Mesodermal cell (in vitro differentiated cells): ENCODE measurements around the gene SIGLEC14.
"Not testable (repeated sequence)": the region's sequence is repeated elsewhere in the genome, so short reads cannot be mapped to it uniquely, and the experiment has no call there.

Experiments used
- H3K27ac ChIP-seq: 2 replicates; pipeline ENCODE4 v1.7.0; 2013; ENCODE audit warnings: mild to moderate bottlenecking, low read depth, low read length, moderate library complexity; ENCODE audit not compliant: severe bottlenecking
- H3K36me3 ChIP-seq: 2 replicates; pipeline ENCODE4 v1.7.1; 2013; ENCODE audit warnings: mild to moderate bottlenecking, low read length, moderate library complexity; ENCODE audit not compliant: control insufficient read depth, insufficient read depth
- H3K4me1 ChIP-seq: one replicate; pipeline ENCODE4 v1.7.1; 2013; ENCODE audit warnings: mild to moderate bottlenecking, low read length; ENCODE audit not compliant: insufficient read depth, control insufficient read depth, poor library complexity, severe bottlenecking
- H3K4me3 ChIP-seq: 2 replicates; pipeline ENCODE4 v1.7.0; 2013; ENCODE audit warnings: low read length, control low read depth, mild to moderate bottlenecking; ENCODE audit not compliant: insufficient read depth, poor library complexity, severe bottlenecking; ENCODE audit errors: extremely low read depth
- H3K9me3 ChIP-seq: 2 replicates; pipeline ENCODE4 v1.7.1; 2013; ENCODE audit warnings: mild to moderate bottlenecking, low read length, moderate library complexity; ENCODE audit not compliant: control insufficient read depth
- WGBS, 2 experiments: methylation state at CpG; one replicate each; pipeline ENCODE4 v1.1.5; 2013; ENCODE audit warnings: missing lambda C conversion rate in 2 of 2; ENCODE audit not compliant: insufficient coverage in 2 of 2; 5-methylcytosine and 5-hydroxymethylcytosine counted together

Gene SIGLEC14

GRCh38 chr19:51640386-51640785, 6.2 kb downstream of the SIGLEC14 start:
- 100% methylated on average over 2 of the region's 3 CpGs; no CpG with 5 or more reads in 1 of the 2 experiments for WGBS, 2 experiments
- H3K4me3 ChIP-seq = no peak overlapping the region
- H3K9me3 ChIP-seq = peaks cover 5% of the 10 kb centered on the region

GRCh38 chr19:51639916-51640315, 6.7 kb downstream of the SIGLEC14 start:
- peaks cover 5% of the 10 kb centered on the region for H3K9me3 ChIP-seq
- H3K27ac ChIP-seq = no peak overlapping the region
- H3K4me3 ChIP-seq = no peak overlapping the region
- 60% methylated on average over 1 of the region's 4 CpGs; no CpG with 5 or more reads in 1 of the 2 experiments for WGBS, 2 experiments
- no peaks in the 10 kb centered on the region for H3K36me3 ChIP-seq
- no peaks in the 10 kb centered on the region for H3K4me1 ChIP-seq

More at GRCh38 chr19:51640386-51640785, 6.2 kb downstream of the SIGLEC14 start:
- H3K36me3 ChIP-seq = no peaks in the 10 kb centered on the region
- H3K4me1 ChIP-seq = no peaks in the 10 kb centered on the region
- H3K27ac ChIP-seq = no peak overlapping the region

GRCh38 chr19:51637362-51637978, 9.2 kb downstream of the SIGLEC14 start:
- Histone ChIP-seq H3K4me1 (no peaks in the 10 kb centered on the region), H3K36me3 (no peaks in the 10 kb centered on the region), H3K27ac (no peak overlapping the region), H3K9me3 (peaks cover 5% of the 10 kb centered on the region), H3K4me3 (no peak overlapping the region)
- WGBS, 2 experiments = 0% methylated on average over 1 of the region's 5 CpGs

- WGBS, 2 experiments = 74 to 89% methylated on average over 3 of the region's 5 CpGs
- Histone ChIP-seq H3K36me3 (no peaks in the 10 kb centered on the region), H3K27ac (no peak overlapping the region), H3K4me3 (no peak overlapping the region), H3K4me1 (no peaks in the 10 kb centered on the region), H3K9me3 (peaks cover 5% of the 10 kb centered on the region)
Observed at GRCh38 chr19:51632126-51632525, 14.5 kb downstream of the SIGLEC14 start.

GRCh38 chr19:51630315-51630714, 16.3 kb downstream of the SIGLEC14 start, which contains the start of gene SIGLEC5:
Gene SIGLEC5 (minus strand): TSS chr19:51630401. CDS start chr19:51630335, 66 bp downstream.
- not testable (repeated sequence) for H3K9me3 ChIP-seq, H3K4me3 ChIP-seq, H3K4me1 ChIP-seq, H3K27ac ChIP-seq, H3K36me3 ChIP-seq
- WGBS, 2 experiments = 70 to 76% methylated on average over 2 to 4 of the region's 13 CpGs

- WGBS, 2 experiments = 83 to 84% methylated on average over 12 to 13 of the region's 14 CpGs
- no peaks in the 10 kb centered on the region for H3K9me3 ChIP-seq
- H3K36me3 ChIP-seq = no peaks in the 10 kb centered on the region
- H3K27ac ChIP-seq = no peak overlapping the region
- no peak overlapping the region for H3K4me3 ChIP-seq
- H3K4me1 ChIP-seq = no peaks in the 10 kb centered on the region
Observed at GRCh38 chr19:51628153-51628939, 18.3 kb downstream of the SIGLEC14 start.

- Histone ChIP-seq H3K9me3 (no peaks in the 10 kb centered on the region), H3K4me3 (no peak overlapping the region), H3K4me1 (no peaks in the 10 kb centered on the region), H3K36me3 (no peaks in the 10 kb centered on the region), H3K27ac (no peak overlapping the region)
- WGBS, 2 experiments = 58 to 63% methylated on average over 5 to 7 of the region's 16 CpGs
Observed at GRCh38 chr19:51627491-51628138, 19.0 kb downstream of the SIGLEC14 start.

- Histone ChIP-seq H3K9me3 (no peaks in the 10 kb centered on the region), H3K4me1 (no peaks in the 10 kb centered on the region), H3K27ac (no peak overlapping the region), H3K36me3 (no peaks in the 10 kb centered on the region), H3K4me3 (no peak overlapping the region)
- no CpG with 5 or more reads among the region's 2 CpGs for WGBS, 2 experiments
Observed at GRCh38 chr19:51626675-51627074, 19.9 kb downstream of the SIGLEC14 start.

GRCh38 chr19:51621178-51621577, 25.4 kb downstream of the SIGLEC14 start:
- no peaks in the 10 kb centered on the region for H3K9me3 ChIP-seq
- H3K27ac ChIP-seq = no peak overlapping the region
- H3K4me3 ChIP-seq = no peak overlapping the region
- no peaks in the 10 kb centered on the region for H3K4me1 ChIP-seq
- 43 to 67% methylated on average over 1 to 2 of the region's 2 CpGs for WGBS, 2 experiments
- no peaks in the 10 kb centered on the region for H3K36me3 ChIP-seq

GRCh38 chr19:51615991-51616390, 30.6 kb downstream of the SIGLEC14 start:
- WGBS, 2 experiments = 73 to 74% methylated on average over 6 to 7 of the region's 7 CpGs
- Histone ChIP-seq H3K27ac (no peak overlapping the region), H3K4me1 (no peaks in the 10 kb centered on the region)

More at GRCh38 chr19:51615991-51616390, 30.6 kb downstream of the SIGLEC14 start:
- Histone ChIP-seq H3K4me3 (no peak overlapping the region), H3K36me3 (no peaks in the 10 kb centered on the region), H3K9me3 (no peaks in the 10 kb centered on the region)
